GM21390 (cell line): ENCODE results near the gene WDR59.
"Not testable (repeated sequence)": the region's sequence is repeated elsewhere in the genome, so short reads cannot be mapped to it uniquely, and the experiment has no call there.

ENCODE experiments used
- ATAC-seq: cut with Tn5 transposase; IDR thresholded peaks from one replicate; pipeline ENCODE4 v1.9.1; 2021; ENCODE audit not compliant: unreplicated experiment

WDR59 gene

DNA sequence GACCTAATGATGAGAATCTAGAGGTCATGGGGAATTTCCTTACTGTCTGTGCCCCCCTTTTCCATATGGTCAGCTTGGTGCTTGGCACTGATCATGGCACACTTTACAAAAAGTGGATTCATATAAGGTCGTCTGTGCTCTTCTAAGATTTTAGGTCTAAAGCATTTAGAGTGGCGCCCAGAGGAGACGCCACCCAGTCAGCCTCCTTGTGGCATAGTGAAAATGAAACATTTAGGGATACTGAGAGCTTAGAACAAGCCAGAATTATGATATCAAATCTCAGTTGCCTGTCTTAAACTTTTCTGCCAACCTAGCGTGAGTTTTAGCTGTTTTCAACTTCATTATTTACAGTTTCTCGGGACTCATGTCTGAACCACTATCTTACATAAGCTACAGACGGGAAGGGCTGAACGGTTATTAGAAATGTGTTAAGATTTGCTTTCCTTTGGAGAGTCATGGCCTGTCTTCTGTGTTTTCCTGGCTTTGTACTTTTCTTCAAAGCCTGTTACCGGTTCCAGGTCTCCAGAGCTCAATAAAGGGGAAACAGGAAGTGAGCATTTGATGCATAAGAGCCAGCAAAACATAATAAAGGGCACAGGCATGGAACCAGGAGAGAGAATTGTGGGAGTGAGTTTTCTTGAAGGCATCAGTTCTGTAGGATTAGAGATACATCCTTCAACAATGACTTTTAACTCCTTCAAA, 27.6 kb upstream of the WDR59 start:
- ATAC-seq = peak; percentile 30

DNA sequence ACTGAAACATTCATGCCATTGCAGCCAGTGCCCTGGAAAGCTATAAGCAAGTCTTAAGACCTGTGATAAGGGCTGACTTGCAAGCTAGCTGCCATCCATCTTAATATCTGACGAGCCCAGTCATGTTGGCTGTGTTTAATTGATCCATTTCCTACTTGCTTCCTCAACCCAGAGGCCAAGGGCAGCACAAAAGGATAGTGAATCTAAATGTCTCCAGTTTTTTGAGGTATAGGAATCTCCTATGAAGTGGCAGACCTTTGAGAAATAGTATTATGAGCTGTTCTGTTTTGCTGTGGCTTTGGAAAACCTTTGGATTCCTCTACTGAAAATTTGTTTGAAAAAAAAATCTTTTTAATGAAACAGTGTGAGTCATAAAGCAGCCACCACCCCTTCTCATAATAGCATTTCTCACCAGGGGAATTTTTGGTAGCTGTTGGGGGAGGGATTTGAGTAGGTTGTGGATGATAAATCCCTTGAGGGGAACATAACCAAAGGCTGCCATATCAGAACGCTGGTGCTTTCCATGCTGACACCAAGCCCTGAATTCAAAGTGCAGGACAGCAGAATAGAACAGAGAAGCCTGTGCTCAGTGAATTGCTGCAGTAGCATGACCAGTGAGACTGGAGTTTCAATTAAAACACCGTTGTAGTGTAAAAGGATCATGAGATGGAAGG, 26.8 kb upstream of the WDR59 start:
- ATAC-seq = peak; percentile 56

GRCh38 chr16:75010427-75010826, 25.5 kb upstream of the WDR59 start:
- ATAC-seq = no peak

DNA sequence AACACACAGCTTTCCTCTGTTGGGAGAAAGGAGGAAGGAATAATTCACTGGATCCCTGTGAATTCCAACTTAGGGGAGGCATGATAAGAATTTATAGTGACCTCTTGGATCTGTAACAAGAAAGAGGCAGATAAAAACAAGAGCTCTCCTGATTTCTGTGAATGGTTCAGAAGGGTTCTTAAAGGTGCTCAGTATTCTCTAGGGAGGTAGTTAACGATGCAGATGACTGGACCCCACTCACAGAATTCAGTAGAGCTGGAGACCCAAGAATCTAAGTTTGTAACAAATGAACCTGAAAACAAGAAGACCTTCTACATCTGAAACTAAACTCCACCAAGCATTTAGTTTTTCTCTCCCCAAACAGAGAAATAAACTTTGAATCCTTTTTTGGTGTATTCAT, 22.5 kb upstream of the WDR59 start:
- peak; percentile 46 for ATAC-seq

- no peak for ATAC-seq
Observed at GRCh38 chr16:75005697-75006096, 20.8 kb upstream of the WDR59 start.

- ATAC-seq = no peak
Observed at GRCh38 chr16:75004460-75004859, 19.5 kb upstream of the WDR59 start.

GRCh38 chr16:75003931-75004330, 19.0 kb upstream of the WDR59 start:
- ATAC-seq = no peak

DNA sequence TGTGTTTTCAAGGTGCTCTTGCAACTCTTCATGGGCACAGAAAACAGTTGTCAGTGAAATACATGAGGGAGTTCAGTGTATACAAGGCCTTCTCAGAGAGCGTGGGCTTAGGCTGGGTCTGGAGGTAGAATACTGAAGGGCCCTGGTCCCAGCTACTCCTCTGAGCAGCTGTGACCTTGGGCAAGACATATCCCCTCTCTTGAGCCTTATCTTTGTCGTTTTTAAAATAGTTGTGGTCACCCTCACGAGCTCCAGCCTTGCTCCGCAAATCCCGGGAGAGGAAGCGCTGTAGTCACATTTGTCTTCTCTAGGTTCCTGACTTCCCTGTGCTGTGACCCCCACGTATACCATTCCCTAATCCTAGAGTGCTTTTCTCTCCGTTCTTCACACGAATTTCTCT, 17.6 kb upstream of the WDR59 start:
- ATAC-seq = no peak

DNA sequence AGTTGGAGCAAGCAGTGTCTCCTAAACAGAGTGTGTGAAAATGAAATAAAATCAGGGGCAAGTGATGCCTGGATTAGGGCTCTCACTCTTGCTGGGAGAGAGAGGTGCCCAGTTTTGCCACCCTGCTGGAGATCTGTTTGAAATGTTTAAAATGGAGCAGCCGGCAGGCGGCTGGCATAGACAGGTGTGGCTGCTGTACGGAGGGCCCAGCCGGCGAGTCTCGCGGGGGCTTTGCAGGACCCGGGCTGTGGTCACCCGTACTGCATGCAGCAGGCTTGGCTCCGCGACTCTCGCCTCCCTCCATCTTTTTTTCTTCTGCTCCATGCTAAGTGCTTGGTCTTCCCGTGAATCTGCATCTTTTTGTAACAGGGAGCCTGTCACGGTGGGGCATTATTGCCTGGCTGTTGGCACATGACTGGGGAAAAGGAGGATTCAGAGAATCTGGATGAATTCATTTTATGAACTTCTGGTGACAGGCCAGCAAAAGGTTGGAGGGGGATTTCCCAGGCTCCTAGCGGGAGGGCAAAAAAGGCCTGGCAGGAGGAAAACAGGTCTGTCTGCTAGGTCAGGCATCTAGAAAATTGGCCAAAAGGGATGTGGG, 15.7 kb upstream of the WDR59 start:
- ATAC-seq = no peak

DNA sequence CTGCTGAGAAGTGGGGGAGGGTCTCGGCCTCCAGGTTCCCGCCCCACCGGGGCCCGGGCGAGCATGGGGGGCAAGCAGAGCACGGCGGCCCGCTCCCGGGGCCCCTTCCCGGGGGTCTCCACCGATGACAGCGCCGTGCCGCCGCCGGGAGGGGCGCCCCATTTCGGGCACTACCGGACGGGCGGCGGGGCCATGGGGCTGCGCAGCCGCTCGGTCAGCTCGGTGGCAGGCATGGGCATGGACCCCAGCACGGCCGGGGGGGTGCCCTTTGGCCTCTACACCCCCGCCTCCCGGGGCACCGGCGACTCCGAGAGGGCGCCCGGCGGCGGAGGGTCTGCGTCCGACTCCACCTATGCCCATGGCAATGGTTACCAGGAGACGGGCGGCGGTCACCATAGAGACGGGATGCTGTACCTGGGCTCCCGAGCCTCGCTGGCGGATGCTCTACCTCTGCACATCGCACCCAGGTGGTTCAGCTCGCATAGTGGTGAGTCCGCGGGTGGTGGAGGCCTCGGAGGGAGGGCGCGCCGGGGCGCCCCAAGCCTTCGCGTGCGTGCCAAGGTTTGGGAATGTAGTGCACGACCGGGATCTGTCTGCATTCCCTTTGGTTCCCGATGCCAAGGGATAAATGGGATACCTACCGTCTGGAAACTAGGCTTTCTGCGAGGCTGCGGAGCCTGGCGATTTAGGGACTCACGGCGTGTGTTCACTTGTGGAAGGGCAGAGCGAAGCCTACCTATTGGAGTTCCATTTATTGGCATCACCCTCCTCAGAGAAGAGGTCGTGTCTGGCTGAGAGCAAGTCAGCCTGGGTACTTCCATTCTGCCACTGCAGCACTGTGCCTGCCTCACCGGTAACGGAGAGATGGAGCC, 14.9 kb upstream of the WDR59 start:
- no peak for ATAC-seq

- peak; percentile 30 for ATAC-seq
Observed at GRCh38 chr16:74999219-74999608, 14.3 kb upstream of the WDR59 start.

- peak; percentile 61 for ATAC-seq
Observed at GRCh38 chr16:74998481-74999218, 13.7 kb upstream of the WDR59 start, which contains the start of gene ZNRF1. Gene ZNRF1, plus strand, starts transcription at chr16:74999024. Its CDS starts 648 bp downstream, at chr16:74999672.

- ATAC-seq = no peak
Observed at GRCh38 chr16:74997042-74997491, 12.1 kb upstream of the WDR59 start.

DNA sequence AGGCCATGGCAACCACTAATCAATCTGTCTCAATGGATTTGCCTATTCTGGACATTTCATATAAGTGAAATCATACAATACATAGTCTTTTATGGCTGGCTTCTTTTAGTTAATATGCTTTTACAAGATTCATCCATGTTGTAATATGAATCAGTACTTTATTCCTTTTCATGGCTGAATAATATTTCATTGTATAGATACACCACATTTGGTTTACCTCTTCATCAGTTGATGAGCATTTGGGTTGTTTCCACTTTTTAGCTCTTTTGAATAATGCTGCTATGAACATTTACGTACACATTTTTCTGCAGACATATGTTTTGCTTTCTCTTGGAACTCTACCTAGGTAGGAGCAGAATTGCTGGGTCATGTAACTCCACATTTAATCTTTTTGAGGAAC, 11.1 kb upstream of the WDR59 start:
- no peak for ATAC-seq

DNA sequence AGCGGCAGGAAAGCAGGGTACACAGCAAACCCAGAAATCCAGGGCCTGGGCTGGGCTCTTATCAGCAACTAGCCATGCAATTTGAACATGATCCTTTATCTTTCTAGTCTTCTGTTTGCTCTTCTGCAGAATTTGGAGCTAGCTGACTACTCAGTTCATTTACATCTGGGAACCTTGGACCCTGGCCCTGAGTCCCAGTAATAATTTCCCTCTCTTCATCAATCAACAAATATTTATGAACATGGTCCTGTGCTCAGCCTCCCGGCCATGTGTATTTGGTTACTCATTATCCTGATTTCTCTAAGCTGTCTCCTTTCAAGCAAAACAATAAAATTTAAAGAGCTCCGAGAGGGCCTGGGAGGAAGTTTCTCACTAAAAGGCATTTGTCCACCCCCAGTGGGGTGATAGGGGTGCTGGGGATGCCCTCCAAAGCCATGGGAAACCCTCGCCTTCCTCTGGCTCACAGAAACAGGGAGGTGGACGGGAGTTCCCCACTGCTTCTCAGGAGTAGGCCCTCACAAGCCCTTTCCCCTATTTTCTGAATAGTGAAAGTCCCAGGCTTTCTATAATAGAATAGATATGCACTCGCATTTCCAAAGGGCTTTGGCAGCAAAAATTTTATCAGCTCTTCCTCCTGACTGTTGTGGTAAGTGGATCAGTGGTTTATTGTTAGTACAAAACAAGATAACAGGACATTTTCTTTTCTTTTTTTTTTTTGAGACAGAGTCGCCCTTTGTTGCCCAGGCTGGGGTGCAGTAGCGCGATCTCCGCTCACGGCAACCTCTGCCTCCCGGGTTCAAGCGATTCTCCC, 6.9 kb upstream of the WDR59 start:
- ATAC-seq = no peak

DNA sequence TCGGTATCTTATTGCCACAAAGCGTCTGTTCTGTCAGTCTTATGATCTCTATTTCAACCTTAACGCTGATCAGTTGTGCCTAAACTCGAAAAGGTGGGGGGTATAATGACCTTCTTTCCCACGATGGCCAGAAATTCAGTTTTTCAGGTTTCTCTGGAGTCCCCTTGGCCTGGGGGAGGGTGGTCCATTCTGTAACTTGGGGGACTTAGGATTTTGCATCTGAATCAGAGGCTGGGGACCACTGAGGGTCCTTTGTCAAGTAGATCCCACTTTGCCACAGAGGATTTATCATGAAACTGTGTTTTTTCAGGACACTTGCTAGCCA, 6.3 kb upstream of the WDR59 start:
- ATAC-seq = no peak

DNA sequence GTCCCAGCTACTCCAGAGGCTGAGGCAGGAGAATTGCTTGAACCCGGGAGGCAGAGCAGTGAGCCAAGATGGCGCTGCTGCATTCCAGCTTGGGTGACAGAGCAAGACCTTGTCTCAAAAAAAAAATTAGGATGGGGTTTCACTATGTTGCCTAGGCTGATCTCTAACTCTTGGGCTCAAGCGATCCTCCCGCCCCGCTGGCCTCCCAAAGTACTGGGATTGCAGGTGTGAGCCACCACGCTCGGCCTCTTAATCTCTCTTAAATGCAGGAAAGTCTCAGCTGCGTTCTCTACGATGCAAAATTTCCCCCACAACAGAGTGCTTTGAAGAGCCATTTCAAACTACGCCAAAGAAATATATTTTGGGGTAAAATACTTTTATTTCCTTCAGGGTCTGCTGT, 5.9 kb upstream of the WDR59 start:
- ATAC-seq = no peak

DNA sequence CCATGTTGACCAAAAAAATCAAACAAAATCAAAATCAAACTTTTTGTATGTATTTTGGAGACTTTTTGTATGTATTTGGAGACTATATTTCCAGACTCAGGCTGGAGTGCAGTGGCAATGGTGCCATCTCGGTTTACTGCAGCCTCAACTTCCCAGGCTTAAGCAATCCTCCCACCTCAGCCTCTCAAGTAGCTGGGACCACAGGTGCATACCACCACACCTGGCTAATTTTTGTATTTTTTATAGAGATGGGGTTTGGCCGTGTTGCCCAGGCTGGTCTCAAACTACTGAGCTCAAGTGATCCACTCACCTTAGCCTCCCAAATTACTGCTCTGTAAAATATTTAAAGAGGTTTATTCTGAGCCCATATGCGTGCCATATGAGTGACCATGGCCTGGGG, 4.9 kb upstream of the WDR59 start:
- ATAC-seq = not testable (repeated sequence)

DNA sequence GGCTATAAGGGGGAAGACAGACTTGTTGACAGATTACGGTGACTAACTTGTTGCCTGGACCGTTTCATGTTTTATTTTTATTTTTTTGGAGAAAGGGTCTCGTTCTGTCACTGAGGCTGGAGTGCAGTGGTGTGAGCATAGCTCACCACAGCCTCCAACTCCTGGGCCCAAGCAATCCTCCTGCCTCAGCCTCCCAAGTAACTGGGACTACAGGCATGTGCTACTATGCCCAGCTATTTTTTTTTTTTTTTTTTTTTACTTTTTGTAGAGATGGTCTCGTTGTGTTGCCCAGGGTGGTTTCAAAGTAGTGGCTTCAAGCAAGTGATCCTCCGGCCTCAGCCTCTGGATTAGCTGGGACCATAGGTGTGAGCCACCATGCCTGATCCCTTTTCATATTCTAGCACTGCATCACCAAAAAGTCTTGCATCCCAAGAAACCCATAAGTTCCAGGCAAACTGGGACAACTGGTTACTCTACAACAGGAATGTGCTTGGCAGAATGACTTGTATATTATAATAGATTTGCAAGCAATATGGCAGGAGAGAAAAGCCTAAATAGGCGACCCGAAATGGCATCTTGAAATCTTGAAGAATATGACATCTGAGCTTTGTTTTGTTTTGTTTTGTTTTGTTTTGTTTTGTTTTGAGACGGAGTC, 2.2 kb upstream of the WDR59 start:
- ATAC-seq = no peak

DNA sequence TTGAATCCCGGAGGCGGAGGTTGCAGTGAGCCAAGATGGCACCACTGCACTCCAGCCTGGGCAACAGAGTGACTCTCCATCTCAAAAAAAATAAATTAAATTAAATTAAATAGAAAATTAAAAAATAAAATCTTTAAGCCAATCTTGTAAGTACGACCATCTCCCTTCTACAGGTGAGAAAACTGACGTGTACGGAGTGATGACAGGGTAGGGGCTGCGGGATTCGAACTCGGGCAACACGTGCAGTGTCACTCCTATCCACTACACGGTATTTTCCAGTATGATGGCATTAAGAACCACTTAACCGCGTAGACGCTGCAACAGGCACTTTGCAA, 762 bp downstream of the WDR59 start:
- no peak for ATAC-seq
